ENCODE measurements around the gene NR1I2.

The NR1I2 gene

DNA sequence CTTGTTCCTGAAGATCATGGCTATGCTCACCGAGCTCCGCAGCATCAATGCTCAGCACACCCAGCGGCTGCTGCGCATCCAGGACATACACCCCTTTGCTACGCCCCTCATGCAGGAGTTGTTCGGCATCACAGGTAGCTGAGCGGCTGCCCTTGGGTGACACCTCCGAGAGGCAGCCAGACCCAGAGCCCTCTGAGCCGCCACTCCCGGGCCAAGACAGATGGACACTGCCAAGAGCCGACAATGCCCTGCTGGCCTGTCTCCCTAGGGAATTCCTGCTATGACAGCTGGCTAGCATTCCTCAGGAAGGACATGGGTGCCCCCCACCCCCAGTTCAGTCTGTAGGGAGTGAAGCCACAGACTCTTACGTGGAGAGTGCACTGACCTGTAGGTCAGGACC lies 35.2 kb downstream of the NR1I2 start:
- Histone ChIP-seq H3K4me3 (no peak overlapping the region), H3K27ac (no peak overlapping the region)

DNA sequence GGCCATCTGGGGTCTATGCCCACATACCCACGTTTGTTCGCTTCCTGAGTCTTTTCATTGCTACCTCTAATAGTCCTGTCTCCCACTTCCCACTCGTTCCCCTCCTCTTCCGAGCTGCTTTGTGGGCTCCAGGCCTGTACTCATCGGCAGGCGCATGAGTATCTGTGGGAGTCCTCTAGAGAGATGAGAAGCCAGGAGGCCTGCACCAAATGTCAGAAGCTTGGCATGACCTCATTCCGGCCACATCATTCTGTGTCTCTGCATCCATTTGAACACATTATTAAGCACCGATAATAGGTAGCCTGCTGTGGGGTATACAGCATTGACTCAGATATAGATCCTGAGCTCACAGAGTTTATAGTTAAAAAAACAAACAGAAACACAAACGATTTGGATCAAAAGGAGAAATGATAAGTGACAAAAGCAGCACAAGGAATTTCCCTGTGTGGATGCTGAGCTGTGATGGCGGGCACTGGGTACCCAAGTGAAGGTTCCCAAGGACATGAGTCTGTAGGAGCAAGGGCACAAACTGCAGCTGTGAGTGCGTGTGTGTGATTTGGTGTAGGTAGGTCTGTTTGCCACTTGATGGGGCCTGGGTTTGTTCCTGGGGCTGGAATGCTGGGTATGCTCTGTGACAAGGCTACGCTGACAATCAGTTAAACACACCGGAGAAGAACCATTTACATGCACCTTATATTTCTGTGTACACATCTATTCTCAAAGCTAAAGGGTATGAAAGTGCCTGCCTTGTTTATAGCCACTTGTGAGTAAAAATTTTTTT lies 35.9 kb downstream of the NR1I2 start:
- no peak overlapping the region for H3K4me3 ChIP-seq
- H3K27ac ChIP-seq, result no peak overlapping the region

- no peak overlapping the region for H3K27ac ChIP-seq
Measured at GRCh38 chr3:119818937-119819336, 37.0 kb downstream of the NR1I2 start.

GRCh38 chr3:119819806-119820205 lies 37.9 kb downstream of the NR1I2 start:
- Histone ChIP-seq H3K27ac (no peak overlapping the region), H3K4me3 (no peak overlapping the region)

More at GRCh38 chr3:119818937-119819336, 37.0 kb downstream of the NR1I2 start:
- H3K4me3 ChIP-seq, result no peak overlapping the region

- no peak overlapping the region for H3K4me3 ChIP-seq
- no peak overlapping the region for H3K27ac ChIP-seq
Measured at GRCh38 chr3:119825820-119826219, 43.9 kb downstream of the NR1I2 start.

DNA sequence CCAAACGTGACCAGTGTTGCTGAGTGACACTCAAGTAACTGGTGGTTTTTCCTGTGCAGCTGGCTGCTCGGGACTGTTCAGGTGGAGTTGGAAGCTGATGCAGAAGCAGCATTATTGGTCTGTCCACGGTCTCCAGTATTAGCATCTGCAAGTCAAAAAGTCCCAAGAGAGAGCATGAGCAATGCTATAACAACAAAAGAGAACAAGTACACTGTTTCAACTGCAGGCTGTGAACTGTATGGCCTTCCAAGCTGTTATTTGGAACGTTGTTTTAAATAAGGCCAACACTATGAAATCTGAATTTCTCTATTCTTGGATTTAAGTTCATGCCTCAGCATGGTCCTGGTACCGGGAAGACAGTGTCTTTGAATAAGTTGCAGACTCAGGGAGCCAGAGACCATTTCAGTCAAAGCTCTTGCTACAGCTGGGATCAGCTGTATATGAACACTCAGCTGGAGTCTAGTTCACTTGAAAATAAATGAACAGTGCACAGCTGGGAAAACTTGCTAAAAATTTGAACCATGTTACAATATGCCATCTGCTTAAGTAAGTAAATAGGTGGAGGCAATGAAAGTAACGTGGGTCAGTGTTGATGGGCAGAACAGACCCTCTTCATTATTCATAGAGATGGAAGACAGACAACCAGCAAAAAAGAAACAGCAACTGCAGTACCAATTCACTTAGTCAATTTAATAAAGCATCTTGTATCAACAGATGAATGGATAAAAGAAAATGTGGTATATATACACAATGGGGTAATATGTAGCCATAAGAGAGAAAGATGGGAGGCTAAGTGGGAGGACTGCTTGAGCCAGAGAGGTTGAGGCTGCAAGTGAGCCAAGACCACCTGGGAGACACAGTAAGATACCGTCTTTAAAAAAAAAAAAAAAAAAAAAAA lies 45.1 kb downstream of the NR1I2 start:
- Histone ChIP-seq H3K4me3 (no peak overlapping the region), H3K27ac (no peak overlapping the region)

GRCh38 chr3:119829420-119829819 lies 47.5 kb downstream of the NR1I2 start:
- H3K4me3 ChIP-seq, result no peak overlapping the region
- H3K27ac ChIP-seq, result no peak overlapping the region

- no peak overlapping the region for H3K27ac ChIP-seq
- no peak overlapping the region for H3K4me3 ChIP-seq
Measured at GRCh38 chr3:119831022-119831421, 49.1 kb downstream of the NR1I2 start.

GRCh38 chr3:119831941-119832371 lies 50.1 kb downstream of the NR1I2 start:
- Histone ChIP-seq H3K27ac (no peak overlapping the region), H3K4me3 (no peak overlapping the region)

DNA sequence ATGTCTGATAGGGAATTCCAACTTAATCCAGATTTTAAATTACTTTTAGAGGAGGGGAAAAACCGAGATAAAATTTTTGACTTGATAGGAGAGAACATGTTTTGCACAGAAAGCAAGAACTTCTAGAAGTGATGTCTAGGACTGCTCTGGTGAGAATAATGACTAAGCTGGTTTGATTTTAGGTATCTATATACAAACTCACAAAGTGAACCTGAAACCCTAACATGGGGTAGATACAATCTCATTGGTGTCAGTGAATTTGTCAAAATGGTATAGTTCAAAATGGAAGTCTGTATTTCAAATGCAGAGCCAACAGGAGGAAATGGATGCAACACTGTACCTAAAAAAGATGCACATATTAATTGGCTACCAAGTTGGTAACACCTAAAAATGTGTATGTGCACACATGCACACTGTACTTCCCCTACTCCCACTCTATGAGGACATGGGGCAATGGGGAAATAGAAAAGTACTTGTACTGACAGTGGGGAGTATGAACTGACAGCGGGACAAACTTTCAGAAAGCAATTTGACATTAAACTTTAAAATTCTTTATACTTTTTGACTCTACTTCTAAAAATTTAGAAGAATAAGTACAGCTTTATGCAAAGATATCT lies 53.0 kb downstream of the NR1I2 start:
- Histone ChIP-seq H3K27ac (no peak overlapping the region), H3K4me3 (no peak overlapping the region)

GRCh38 chr3:119835556-119835955 lies 53.7 kb downstream of the NR1I2 start:
- Histone ChIP-seq H3K27ac (no peak overlapping the region), H3K4me3 (no peak overlapping the region)

- H3K27ac ChIP-seq, result no peak overlapping the region
- H3K4me3 ChIP-seq, result no peak overlapping the region
Measured at GRCh38 chr3:119841808-119842471, 60.0 kb downstream of the NR1I2 start.

- H3K4me3 ChIP-seq, result no peak overlapping the region
- H3K27ac ChIP-seq, result no peak overlapping the region
Measured at GRCh38 chr3:119849126-119849525, 67.2 kb downstream of the NR1I2 start.

DNA sequence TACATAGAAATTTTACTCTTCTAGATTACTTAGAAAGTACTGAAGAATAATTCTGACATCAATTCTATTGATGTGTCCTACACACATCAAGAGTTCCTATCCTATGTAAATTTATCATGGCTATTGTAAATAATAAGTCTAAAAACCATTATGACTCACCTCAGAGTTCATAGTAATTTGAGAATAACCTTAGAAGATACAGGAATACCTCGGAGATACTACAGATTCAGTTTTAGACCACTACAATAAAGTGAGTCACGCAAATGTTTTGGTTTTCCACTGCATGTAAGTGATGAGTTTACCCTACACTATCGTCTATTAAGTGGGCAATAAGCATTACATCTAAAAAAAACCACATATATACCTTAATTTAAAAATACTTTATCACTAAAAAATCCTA lies 74.8 kb downstream of the NR1I2 start:
- Histone ChIP-seq H3K27ac (no peak overlapping the region), H3K4me3 (no peak overlapping the region)

- Histone ChIP-seq H3K27ac (no peak overlapping the region), H3K4me3 (no peak overlapping the region)
Measured at GRCh38 chr3:119858957-119859356, 77.1 kb downstream of the NR1I2 start.

- no peak overlapping the region for H3K4me3 ChIP-seq
- no peak overlapping the region for H3K27ac ChIP-seq
Measured at GRCh38 chr3:119859728-119860127, 77.8 kb downstream of the NR1I2 start.

DNA sequence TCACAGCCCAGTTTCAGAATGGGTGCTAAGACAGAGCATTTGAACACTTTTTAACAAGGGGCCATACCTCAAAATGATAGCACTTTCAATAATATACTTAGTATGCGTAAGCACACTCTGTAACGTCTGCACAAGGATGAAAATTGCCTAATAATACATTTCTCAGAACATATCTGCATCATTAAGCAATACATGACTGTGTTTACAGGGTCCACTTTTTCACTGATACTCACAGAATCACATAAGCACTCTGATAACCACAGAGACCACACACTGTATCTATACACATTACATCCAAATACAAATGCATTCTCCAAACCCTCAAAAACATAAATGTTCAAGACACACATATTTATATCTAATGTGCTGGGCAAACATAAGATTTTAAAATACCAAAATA lies 79.8 kb downstream of the NR1I2 start:
- no peak overlapping the region for H3K27ac ChIP-seq

GRCh38 chr3:119862616-119863015 lies 80.7 kb downstream of the NR1I2 start:
- H3K4me3 ChIP-seq, result no peak overlapping the region
- H3K27ac ChIP-seq, result no peak overlapping the region

More for the DNA sequence above, 79.8 kb downstream of the NR1I2 start:
- H3K4me3 ChIP-seq, result no peak overlapping the region

- Histone ChIP-seq H3K27ac (no peak overlapping the region), H3K4me3 (no peak overlapping the region)
Measured at GRCh38 chr3:119864476-119864875, 82.6 kb downstream of the NR1I2 start.

Measured in skin epidermis (tissue), 12 donors.